ENCODE measurements around the gene PLSCR4. TPM values are rescaled to one million over a fixed set of nuclear protein-coding genes. Genes with fewer than 3 reads are reported as not detected.
"Not testable (repeated sequence)": the region's sequence is repeated elsewhere in the genome, so short reads cannot be mapped to it uniquely, and the experiment has no call there.

Gene PLSCR4
- total RNA-seq, 1 donor from 2014 or later: not detected

- Mint-ChIP-seq H3K9me3 (no peaks in the 10 kb centered on the region), H3K36me3 (ENCODE audit: low read depth) (no peaks in the 10 kb centered on the region), H3K27me3 (ENCODE audit: low read depth) (no peaks in the 10 kb centered on the region), H3K4me1 (ENCODE audit: low read depth) (no peaks in the 10 kb centered on the region), H3K4me3 (ENCODE audit: low read depth) (no peak overlapping the region), H3K27ac (no peak overlapping the region)
- intact Hi-C loops (cut with micrococcal nuclease): no loop called here
- no peak for DNase-seq (ENCODE audit: low spot score)
Observed at GRCh38 chr3:146227486-146227885, 23.4 kb downstream of the PLSCR4 start.

GRCh38 chr3:146226881-146227280, 24.0 kb downstream of the PLSCR4 start:
- no peaks in the 10 kb centered on the region for H3K4me1 Mint-ChIP-seq (ENCODE audit: low read depth)
- H3K36me3 Mint-ChIP-seq (ENCODE audit: low read depth): no peaks in the 10 kb centered on the region
- no peak overlapping the region for H3K4me3 Mint-ChIP-seq (ENCODE audit: low read depth)
- no peaks in the 10 kb centered on the region for H3K9me3 Mint-ChIP-seq
- no peaks in the 10 kb centered on the region for H3K27me3 Mint-ChIP-seq (ENCODE audit: low read depth)
- intact Hi-C loops (cut with micrococcal nuclease): no loop called here
- DNase-seq (ENCODE audit: low spot score): no peak
- H3K27ac Mint-ChIP-seq: no peak overlapping the region

- H3K4me1 Mint-ChIP-seq (ENCODE audit: low read depth); DNase-seq (ENCODE audit: low spot score); H3K36me3 Mint-ChIP-seq (ENCODE audit: low read depth); intact Hi-C loops (cut with micrococcal nuclease); H3K27ac Mint-ChIP-seq; H3K27me3 Mint-ChIP-seq (ENCODE audit: low read depth); H3K9me3 Mint-ChIP-seq; H3K4me3 Mint-ChIP-seq (ENCODE audit: low read depth): not testable (repeated sequence)
Observed at GRCh38 chr3:146225458-146225857, 25.4 kb downstream of the PLSCR4 start.

- H3K36me3 Mint-ChIP-seq (ENCODE audit: low read depth): no peaks in the 10 kb centered on the region
- H3K27me3 Mint-ChIP-seq (ENCODE audit: low read depth): no peaks in the 10 kb centered on the region
- no peak overlapping the region for H3K27ac Mint-ChIP-seq
- H3K9me3 Mint-ChIP-seq: no peaks in the 10 kb centered on the region
- H3K4me3 Mint-ChIP-seq (ENCODE audit: low read depth): no peak overlapping the region
- no peak for DNase-seq (ENCODE audit: low spot score)
- H3K4me1 Mint-ChIP-seq (ENCODE audit: low read depth): no peaks in the 10 kb centered on the region
- intact Hi-C loops (cut with micrococcal nuclease): no loop called here
Observed at GRCh38 chr3:146223401-146224373, 27.2 kb downstream of the PLSCR4 start.

- H3K27ac Mint-ChIP-seq: no peak overlapping the region
Observed at GRCh38 chr3:146222204-146223046, 28.5 kb downstream of the PLSCR4 start.

GRCh38 chr3:146221276-146221675, 29.6 kb downstream of the PLSCR4 start:
- Mint-ChIP-seq H3K27me3 (ENCODE audit: low read depth) (no peaks in the 10 kb centered on the region), H3K4me1 (ENCODE audit: low read depth) (no peaks in the 10 kb centered on the region), H3K36me3 (ENCODE audit: low read depth) (no peaks in the 10 kb centered on the region), H3K27ac (no peak overlapping the region), H3K4me3 (ENCODE audit: low read depth) (no peak overlapping the region), H3K9me3 (no peaks in the 10 kb centered on the region)
- DNase-seq (ENCODE audit: low spot score): no peak
- intact Hi-C loops (cut with micrococcal nuclease): no loop called here

More at GRCh38 chr3:146222204-146223046, 28.5 kb downstream of the PLSCR4 start:
- no peak for DNase-seq (ENCODE audit: low spot score)
- no peaks in the 10 kb centered on the region for H3K27me3 Mint-ChIP-seq (ENCODE audit: low read depth)
- no peaks in the 10 kb centered on the region for H3K4me1 Mint-ChIP-seq (ENCODE audit: low read depth)
- no peaks in the 10 kb centered on the region for H3K36me3 Mint-ChIP-seq (ENCODE audit: low read depth)
- intact Hi-C loops (cut with micrococcal nuclease): no loop called here
- H3K9me3 Mint-ChIP-seq: no peaks in the 10 kb centered on the region
- H3K4me3 Mint-ChIP-seq (ENCODE audit: low read depth): no peak overlapping the region

- no peak overlapping the region for H3K4me3 Mint-ChIP-seq (ENCODE audit: low read depth)
- H3K9me3 Mint-ChIP-seq: no peaks in the 10 kb centered on the region
- H3K36me3 Mint-ChIP-seq (ENCODE audit: low read depth): no peaks in the 10 kb centered on the region
- DNase-seq (ENCODE audit: low spot score): no peak
- H3K4me1 Mint-ChIP-seq (ENCODE audit: low read depth): no peaks in the 10 kb centered on the region
- intact Hi-C loops (cut with micrococcal nuclease): loop anchor here (1.0 to 2.0 kb wide), 2 partner anchors 358 to 422 kb away; no protein-coding TSS in a partner anchor
- H3K27ac Mint-ChIP-seq: no peak overlapping the region
- no peaks in the 10 kb centered on the region for H3K27me3 Mint-ChIP-seq (ENCODE audit: low read depth)
Observed at GRCh38 chr3:146218880-146219866, 31.7 kb downstream of the PLSCR4 start.

- Mint-ChIP-seq H3K4me3 (ENCODE audit: low read depth) (no peak overlapping the region), H3K27me3 (ENCODE audit: low read depth) (no peaks in the 10 kb centered on the region), H3K27ac (no peak overlapping the region), H3K9me3 (no peaks in the 10 kb centered on the region), H3K36me3 (ENCODE audit: low read depth) (no peaks in the 10 kb centered on the region), H3K4me1 (ENCODE audit: low read depth) (no peaks in the 10 kb centered on the region)
- no peak for DNase-seq (ENCODE audit: low spot score)
- intact Hi-C loops (cut with micrococcal nuclease): no loop called here
Observed at GRCh38 chr3:146217324-146217723, 33.6 kb downstream of the PLSCR4 start.

GRCh38 chr3:146214493-146214892, 36.4 kb downstream of the PLSCR4 start:
- no peaks in the 10 kb centered on the region for H3K4me1 Mint-ChIP-seq (ENCODE audit: low read depth)
- no peaks in the 10 kb centered on the region for H3K9me3 Mint-ChIP-seq
- no peak for DNase-seq (ENCODE audit: low spot score)
- intact Hi-C loops (cut with micrococcal nuclease): no loop called here
- peaks cover 4% of the 10 kb centered on the region for H3K27me3 Mint-ChIP-seq (ENCODE audit: low read depth)
- no peak overlapping the region for H3K27ac Mint-ChIP-seq
- H3K36me3 Mint-ChIP-seq (ENCODE audit: low read depth): no peaks in the 10 kb centered on the region
- H3K4me3 Mint-ChIP-seq (ENCODE audit: low read depth): no peak overlapping the region

GRCh38 chr3:146209371-146209770, 41.5 kb downstream of the PLSCR4 start:
- Mint-ChIP-seq H3K9me3 (no peaks in the 10 kb centered on the region), H3K4me3 (ENCODE audit: low read depth) (no peak overlapping the region), H3K4me1 (ENCODE audit: low read depth) (no peaks in the 10 kb centered on the region), H3K27me3 (ENCODE audit: low read depth) (peaks cover 4% of the 10 kb centered on the region), H3K27ac (no peak overlapping the region), H3K36me3 (ENCODE audit: low read depth) (no peaks in the 10 kb centered on the region)
- intact Hi-C loops (cut with micrococcal nuclease): no loop called here
- DNase-seq (ENCODE audit: low spot score): no peak

- no peak for DNase-seq (ENCODE audit: low spot score)
- H3K36me3 Mint-ChIP-seq (ENCODE audit: low read depth): no peaks in the 10 kb centered on the region
- no peak overlapping the region for H3K4me3 Mint-ChIP-seq (ENCODE audit: low read depth)
- H3K27ac Mint-ChIP-seq: no peak overlapping the region
- intact Hi-C loops (cut with micrococcal nuclease): no loop called here
- no peaks in the 10 kb centered on the region for H3K9me3 Mint-ChIP-seq
- no peaks in the 10 kb centered on the region for H3K4me1 Mint-ChIP-seq (ENCODE audit: low read depth)
- H3K27me3 Mint-ChIP-seq (ENCODE audit: low read depth): no peaks in the 10 kb centered on the region
Observed at GRCh38 chr3:146203776-146204175, 47.1 kb downstream of the PLSCR4 start.
